ENCODE results near the gene HIP1. TPM values are rescaled to one million over a fixed set of nuclear protein-coding genes. Genes with fewer than 3 reads are reported as not detected.

HIP1 gene
- total RNA-seq, 1 experiment from 2014 or later, result 32.0 TPM

DNA sequence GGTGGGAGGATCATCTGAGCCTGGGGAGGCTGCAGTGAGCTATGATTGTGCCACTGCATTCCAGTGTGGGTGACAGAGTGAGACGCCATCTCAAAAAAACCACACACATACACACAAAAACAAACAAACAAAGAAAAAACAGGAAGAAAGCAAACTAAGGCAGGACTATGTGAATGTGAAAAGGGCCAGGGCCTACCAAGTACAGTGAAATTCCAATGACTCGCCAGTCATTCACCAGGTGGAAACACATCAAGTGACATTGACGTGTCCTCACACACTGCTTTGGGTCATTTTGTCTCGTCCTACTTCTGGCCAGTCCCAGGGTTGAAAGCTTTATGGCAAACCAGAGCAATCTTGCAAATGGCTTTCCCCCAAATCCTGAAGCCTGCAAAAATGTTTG, 79.9 kb downstream of the HIP1 start:
- Histone ChIP-seq H3K36me3 (ENCODE audit: low read depth) (no peaks in the 10 kb centered on the region), H3K4me3 (no peak overlapping the region), H3K27ac (no peak overlapping the region), H3K9me3 (ENCODE audit: insufficient read depth, low read depth) (no peaks in the 10 kb centered on the region), H3K4me2 (no peak overlapping the region), H3K9me2 (ENCODE audit: insufficient read depth) (no peaks in the 10 kb centered on the region), H3K27me3 (ENCODE audit: insufficient read depth, low read depth) (no peaks in the 10 kb centered on the region), H3K79me2 (ENCODE audit: low read depth) (no peaks in the 10 kb centered on the region), H2AFZ (no peak overlapping the region), H4K20me1 (ENCODE audit: insufficient read depth) (no peaks in the 10 kb centered on the region), H3K4me1 (replicated peaks; ENCODE audit: insufficient read depth) (no peaks in the 10 kb centered on the region), H3F3A (ENCODE audit: insufficient read depth, low read depth) (no peaks in the 10 kb centered on the region)
- no peak for TF ChIP-seq EZH2 (IDR thresholded peaks at IDR 0.05; ENCODE audit: low read depth)
- TF ChIP-seq, protein P1, sequence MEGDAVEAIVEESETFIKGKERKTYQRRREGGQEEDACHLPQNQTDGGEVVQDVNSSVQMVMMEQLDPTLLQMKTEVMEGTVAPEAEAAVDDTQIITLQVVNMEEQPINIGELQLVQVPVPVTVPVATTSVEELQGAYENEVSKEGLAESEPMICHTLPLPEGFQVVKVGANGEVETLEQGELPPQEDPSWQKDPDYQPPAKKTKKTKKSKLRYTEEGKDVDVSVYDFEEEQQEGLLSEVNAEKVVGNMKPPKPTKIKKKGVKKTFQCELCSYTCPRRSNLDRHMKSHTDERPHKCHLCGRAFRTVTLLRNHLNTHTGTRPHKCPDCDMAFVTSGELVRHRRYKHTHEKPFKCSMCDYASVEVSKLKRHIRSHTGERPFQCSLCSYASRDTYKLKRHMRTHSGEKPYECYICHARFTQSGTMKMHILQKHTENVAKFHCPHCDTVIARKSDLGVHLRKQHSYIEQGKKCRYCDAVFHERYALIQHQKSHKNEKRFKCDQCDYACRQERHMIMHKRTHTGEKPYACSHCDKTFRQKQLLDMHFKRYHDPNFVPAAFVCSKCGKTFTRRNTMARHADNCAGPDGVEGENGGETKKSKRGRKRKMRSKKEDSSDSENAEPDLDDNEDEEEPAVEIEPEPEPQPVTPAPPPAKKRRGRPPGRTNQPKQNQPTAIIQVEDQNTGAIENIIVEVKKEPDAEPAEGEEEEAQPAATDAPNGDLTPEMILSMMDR (conservative IDR thresholded peaks at IDR 0.05), result no peak
- DNase-seq, result peak in 1 of 2 experiments; percentile 39
- ChIA-PET CTCF (no interaction called here), POLR2A (ENCODE audit: unreplicated experiment) (no interaction called here)
- intact Hi-C loops (cut with micrococcal nuclease; ENCODE audit: unreplicated experiment), result no loop called here
- no TSS peak for BruUV-seq (replicated peaks)

DNA sequence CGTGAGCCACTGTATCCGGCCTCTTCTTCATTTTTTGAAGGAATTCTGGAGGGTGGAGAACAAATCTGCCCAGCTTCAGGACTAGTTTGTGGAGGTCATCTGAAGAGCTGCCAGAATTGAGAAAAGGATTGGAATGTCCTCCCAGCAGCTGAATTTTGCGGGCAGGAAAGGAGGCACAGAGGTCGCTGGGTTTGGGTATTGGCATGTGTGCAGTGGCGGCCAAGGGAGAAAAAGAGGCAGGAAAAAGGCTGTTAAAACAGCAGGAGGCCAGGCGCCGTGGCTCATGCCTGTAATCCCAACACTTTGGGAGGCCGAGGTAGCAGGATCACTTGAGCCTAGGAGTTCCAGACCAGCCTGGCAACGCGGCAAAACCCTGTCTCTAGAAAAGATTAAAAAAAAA, 80.4 kb downstream of the HIP1 start:
- H4K20me1 ChIP-seq (ENCODE audit: insufficient read depth), result no peaks in the 10 kb centered on the region
- TF ChIP-seq EZH2 (IDR thresholded peaks at IDR 0.05; ENCODE audit: low read depth), result no peak
- TF ChIP-seq, protein P1 (conservative IDR thresholded peaks at IDR 0.05), result no peak
- no peak for DNase-seq
- no peaks in the 10 kb centered on the region for H3K9me3 ChIP-seq (ENCODE audit: insufficient read depth, low read depth)
- ChIA-PET POLR2A (ENCODE audit: unreplicated experiment) (no interaction called here), CTCF (no interaction called here)
- no peaks in the 10 kb centered on the region for H3K4me1 ChIP-seq (replicated peaks; ENCODE audit: insufficient read depth)
- no peak overlapping the region for H3K4me3 ChIP-seq
- no peak overlapping the region for H3K27ac ChIP-seq
- no TSS peak for BruUV-seq (replicated peaks)
- no peaks in the 10 kb centered on the region for H3K36me3 ChIP-seq (ENCODE audit: low read depth)
- intact Hi-C loops (cut with micrococcal nuclease; ENCODE audit: unreplicated experiment), result no loop called here
- no peak overlapping the region for H3K4me2 ChIP-seq
- H3K27me3 ChIP-seq (ENCODE audit: insufficient read depth, low read depth), result no peaks in the 10 kb centered on the region
- no peaks in the 10 kb centered on the region for H3K9me2 ChIP-seq (ENCODE audit: insufficient read depth)
- no peaks in the 10 kb centered on the region for H3F3A ChIP-seq (ENCODE audit: insufficient read depth, low read depth)
- H2AFZ ChIP-seq, result no peak overlapping the region
- no peaks in the 10 kb centered on the region for H3K79me2 ChIP-seq (ENCODE audit: low read depth)

DNA sequence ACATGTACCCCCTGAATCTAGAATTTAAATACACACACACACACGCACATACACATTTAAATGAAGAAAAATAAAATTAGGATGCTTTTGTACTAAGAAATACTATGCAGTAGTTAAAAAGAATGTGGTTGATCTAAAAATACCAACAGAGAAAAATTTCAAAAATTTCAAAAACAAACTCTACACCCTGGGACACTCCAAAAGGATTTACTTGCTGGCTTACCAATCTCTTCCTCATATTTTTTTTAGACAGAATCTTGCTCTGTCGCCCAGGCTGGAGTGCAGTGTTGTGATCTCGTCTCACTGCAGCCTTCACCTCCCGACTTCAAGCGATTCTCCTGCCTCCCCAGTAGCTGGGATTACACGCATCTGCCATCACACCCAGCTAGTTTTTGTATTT, 80.9 kb downstream of the HIP1 start:
- Histone ChIP-seq H3K9me3 (ENCODE audit: insufficient read depth, low read depth) (no peaks in the 10 kb centered on the region), H3K79me2 (ENCODE audit: low read depth) (no peaks in the 10 kb centered on the region), H3K36me3 (ENCODE audit: low read depth) (no peaks in the 10 kb centered on the region), H3F3A (ENCODE audit: insufficient read depth, low read depth) (no peaks in the 10 kb centered on the region), H3K27ac (no peak overlapping the region), H4K20me1 (ENCODE audit: insufficient read depth) (no peaks in the 10 kb centered on the region), H2AFZ (no peak overlapping the region), H3K9me2 (ENCODE audit: insufficient read depth) (no peaks in the 10 kb centered on the region), H3K27me3 (ENCODE audit: insufficient read depth, low read depth) (no peaks in the 10 kb centered on the region), H3K4me1 (replicated peaks; ENCODE audit: insufficient read depth) (no peaks in the 10 kb centered on the region), H3K4me2 (no peak overlapping the region), H3K4me3 (no peak overlapping the region)
- POLR2A ChIA-PET (ENCODE audit: unreplicated experiment), result no interaction called here
- CTCF ChIA-PET, result no interaction called here
- no peak for TF ChIP-seq EZH2 (IDR thresholded peaks at IDR 0.05; ENCODE audit: low read depth)
- TF ChIP-seq, protein P1 (conservative IDR thresholded peaks at IDR 0.05), result no peak
- no peak for DNase-seq
- no TSS peak for BruUV-seq (replicated peaks)
- intact Hi-C loops (cut with micrococcal nuclease; ENCODE audit: unreplicated experiment), result no loop called here

Measured in PC-9 (cell line).